HG03442 (cell line): ENCODE measurements around the gene APH1B.
"Not testable (repeated sequence)": the region's sequence is repeated elsewhere in the genome, so short reads cannot be mapped to it uniquely, and the experiment has no call there.

Experiments
- ATAC-seq: cut with Tn5 transposase; IDR thresholded peaks from one replicate; pipeline ENCODE4 v1.9.1; 2021; ENCODE audit warnings: mild to moderate bottlenecking, moderate library complexity; ENCODE audit not compliant: unreplicated experiment

Gene APH1B

GRCh38 chr15:63277038-63277892, at the start of gene APH1B:
Gene APH1B (plus strand): TSS chr15:63277605. CDS start chr15:63277624, 19 bp downstream.
- peak; percentile 69 for ATAC-seq

- no peak for ATAC-seq
These were observed 49.7 kb upstream of the APH1B start for GRCh38 chr15:63227689-63228088.

- ATAC-seq, result no peak
These were observed 46.2 kb upstream of the APH1B start for GRCh38 chr15:63231206-63231605.

- no peak for ATAC-seq
These were observed 45.7 kb upstream of the APH1B start for GRCh38 chr15:63231706-63232105.

DNA sequence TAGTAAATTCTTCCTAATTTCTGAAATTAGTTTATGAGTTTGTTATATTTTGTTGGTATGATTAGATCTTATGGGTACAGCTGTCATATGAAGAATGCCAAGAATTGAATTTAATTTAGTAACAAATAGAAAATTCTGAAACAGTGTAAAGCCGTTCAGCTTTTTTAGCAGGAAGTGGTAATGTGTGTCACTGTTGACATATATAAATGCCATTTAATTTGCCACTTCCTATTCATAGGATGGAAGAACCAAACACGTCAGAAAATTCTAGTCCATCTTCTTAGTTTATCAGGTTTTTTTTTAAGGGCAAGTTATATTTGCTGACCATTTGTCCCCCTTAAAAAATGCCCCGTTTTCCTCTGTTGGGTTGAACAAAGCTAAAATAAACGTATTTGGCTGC, 45.0 kb upstream of the APH1B start:
- no peak for ATAC-seq

DNA sequence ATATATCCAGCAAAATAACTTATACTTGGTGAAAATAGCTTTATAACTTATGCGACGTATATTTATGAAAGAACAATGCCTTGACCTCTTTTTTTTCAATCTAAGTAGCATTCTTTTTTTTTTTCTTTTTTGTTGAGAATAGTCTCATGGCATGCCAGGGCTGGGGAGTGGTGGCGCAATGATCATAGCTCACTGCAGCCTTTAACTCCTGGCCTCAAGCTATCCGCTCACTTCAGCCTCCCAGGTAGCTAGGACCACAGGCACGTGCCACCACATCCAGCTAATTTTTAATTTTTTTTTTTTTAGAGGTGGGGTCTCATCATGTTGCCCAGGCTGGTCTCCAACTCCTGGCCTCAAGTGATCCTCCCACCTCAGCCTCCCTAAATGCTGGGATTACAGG, 44.5 kb upstream of the APH1B start:
- no peak for ATAC-seq

- no peak for ATAC-seq
These were observed 43.6 kb upstream of the APH1B start for GRCh38 chr15:63233667-63234423.

DNA sequence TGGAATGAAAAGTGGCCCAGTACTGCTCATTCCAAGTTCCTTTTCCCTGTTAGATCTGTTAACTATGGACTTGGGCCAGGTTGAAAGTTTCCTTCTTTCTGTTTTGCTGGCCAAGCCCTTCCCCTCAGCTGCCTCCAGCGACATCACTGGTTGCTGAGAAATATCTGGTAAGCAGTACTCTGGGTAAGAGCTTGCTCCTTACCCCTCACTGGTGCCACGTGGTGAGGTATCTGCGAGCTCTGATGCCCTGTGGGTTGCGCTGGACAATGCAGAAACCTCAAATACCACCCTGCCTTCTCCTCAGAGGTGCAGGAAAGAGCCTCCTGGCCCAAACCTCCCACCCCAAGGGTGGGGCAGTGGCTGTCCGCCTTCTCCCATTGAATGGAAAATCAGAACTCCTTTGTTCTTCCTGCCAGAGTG, 42.9 kb upstream of the APH1B start:
- no peak for ATAC-seq

DNA sequence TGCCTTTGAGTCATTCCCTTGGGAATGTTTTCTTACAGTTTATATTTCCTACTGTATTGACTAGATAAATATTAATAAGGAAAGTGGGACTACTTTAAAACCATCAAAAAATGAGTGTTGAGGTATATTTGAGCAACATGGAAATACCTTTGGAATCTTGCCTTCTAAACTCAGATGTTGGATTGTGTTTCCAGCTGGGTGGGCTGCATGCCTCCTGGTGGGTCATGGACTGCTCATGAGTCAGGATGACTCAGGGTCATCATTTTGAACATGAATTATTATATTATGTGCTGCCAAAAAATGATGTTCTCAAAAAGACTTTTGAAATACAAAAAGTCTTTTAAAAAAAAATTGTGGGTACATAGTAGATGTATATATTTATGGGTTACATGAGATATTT, 41.1 kb upstream of the APH1B start:
- no peak for ATAC-seq

DNA sequence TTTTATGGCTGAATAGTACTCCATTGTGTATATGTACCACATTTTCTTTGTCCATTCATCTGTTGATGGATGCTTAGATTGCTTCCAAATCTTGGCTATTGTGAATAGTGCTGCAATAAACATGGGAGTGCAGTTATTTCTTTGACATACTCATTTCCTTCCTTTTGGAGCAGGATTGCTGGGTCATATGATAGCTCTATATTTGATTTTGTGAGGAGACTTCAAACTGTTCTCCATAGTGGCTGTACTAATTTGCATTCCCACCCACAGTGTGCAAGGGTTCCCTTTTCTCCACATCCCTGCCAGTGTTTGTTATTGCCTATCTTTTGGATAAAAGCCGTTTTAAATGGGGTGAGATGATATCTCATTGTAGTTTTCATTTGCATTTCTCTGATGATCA, 40.3 kb upstream of the APH1B start:
- ATAC-seq, result not testable (repeated sequence)

- ATAC-seq, result no peak
These were observed 39.2 kb upstream of the APH1B start for GRCh38 chr15:63238171-63238570.

DNA sequence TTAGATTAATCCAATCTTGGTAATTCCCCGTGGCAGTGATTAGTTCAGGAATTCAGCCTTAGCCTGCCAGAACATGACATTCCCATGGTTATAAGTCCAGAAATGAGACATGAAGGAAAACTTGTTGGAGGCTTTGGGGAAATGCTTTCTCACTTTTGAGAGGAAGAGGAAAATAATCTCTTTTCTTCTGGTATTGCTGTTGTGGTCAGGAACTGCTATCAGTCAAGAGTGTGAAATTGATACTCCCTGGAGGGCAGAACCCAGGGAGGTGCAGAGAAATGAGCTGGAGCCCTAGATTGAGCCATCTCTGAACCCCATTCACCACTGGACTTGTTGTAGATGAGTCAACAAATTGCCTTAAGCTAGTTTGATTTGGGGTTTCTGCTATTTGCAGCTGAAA, 38.6 kb upstream of the APH1B start:
- ATAC-seq, result peak; percentile 80

DNA sequence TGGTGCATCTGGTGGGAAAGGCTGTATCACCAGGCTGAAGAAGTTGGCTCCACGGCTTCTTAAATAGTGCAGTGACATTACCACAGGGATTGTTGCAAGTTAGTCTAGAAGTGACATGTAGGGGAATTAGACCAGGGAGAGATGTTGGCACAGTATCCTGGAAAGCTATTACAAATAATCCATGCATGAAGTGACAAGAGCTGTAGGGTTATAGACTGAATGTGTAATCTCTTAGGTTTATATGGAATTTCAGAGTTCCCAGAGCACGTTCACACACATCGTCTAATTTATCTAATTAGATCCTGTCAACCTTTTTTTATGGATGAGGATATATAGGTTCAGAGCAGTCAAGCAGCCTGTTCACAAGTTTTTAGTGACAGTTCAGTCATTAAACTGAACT, 37.3 kb upstream of the APH1B start:
- no peak for ATAC-seq

- no peak for ATAC-seq
These were observed 36.1 kb upstream of the APH1B start for GRCh38 chr15:63241316-63241715.

DNA sequence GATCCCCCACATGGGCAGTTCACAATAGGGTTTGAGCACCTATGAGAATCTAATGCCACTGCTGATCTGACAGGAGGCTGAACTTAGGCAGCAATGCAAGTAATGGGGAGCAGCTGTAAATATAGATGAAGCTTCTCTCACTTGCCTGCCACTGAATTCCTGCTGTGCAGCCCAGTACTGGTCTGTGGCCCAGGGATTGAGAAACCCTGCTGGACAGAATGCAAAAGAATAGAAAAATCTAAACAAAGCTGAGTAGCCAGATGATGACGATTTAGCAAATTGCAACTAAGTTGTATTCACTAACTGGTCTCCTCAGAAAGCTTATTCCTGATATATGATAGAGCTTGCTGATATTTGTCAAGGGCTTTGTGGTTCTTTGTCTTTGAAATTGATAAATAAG, 34.3 kb upstream of the APH1B start:
- ATAC-seq, result no peak

GRCh38 chr15:63243776-63244175, 33.6 kb upstream of the APH1B start:
- ATAC-seq, result no peak

DNA sequence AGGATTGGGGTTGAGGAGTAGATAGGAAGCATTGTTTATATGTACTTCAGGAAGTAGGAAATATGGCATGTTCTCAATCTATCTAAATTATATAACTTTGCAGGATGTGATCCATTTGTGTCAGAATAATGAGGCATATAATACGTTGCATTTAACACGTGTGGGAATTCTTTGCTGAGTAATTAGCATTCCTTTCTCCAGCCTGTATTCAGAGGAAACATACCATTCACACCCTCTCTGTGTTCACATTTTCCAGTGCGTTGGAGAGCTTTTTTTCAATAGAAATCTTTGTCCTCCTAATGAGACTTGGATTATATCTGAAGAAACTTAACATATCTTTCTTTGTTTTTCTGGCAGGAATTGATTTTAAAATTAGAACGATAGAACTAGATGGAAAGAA, 33.0 kb upstream of the APH1B start:
- no peak for ATAC-seq

DNA sequence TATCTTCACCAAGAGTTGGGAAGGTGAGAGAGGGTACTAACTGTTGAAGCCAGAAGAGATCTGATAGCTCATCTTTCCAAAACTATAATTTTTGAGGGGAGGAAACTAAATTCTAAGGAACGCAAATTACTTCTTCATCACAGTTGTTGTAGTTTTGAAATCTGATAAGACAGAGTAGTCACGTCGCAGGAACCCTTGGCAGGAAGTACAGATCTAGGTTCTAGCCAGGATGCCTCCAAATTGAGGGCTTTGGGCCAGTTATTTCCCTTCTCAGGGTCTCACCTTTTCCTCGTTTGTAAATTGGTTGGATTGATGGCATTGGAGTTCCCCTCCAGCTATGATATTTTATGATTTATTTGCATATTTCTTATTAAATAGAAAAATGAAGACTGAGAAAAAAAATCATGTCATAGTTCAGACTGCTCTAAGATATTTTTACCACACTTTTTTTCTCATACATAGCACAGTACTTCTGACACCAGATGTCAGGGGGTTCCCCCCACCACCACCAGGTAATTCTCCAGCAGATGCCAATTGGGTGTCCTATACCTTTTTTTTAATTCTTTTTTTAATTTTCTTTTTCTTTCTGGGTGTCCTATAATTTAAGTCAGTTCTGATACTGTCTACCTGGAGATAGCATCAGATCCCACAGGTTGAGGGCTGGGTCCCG, 32.3 kb upstream of the APH1B start:
- ATAC-seq, result no peak

DNA sequence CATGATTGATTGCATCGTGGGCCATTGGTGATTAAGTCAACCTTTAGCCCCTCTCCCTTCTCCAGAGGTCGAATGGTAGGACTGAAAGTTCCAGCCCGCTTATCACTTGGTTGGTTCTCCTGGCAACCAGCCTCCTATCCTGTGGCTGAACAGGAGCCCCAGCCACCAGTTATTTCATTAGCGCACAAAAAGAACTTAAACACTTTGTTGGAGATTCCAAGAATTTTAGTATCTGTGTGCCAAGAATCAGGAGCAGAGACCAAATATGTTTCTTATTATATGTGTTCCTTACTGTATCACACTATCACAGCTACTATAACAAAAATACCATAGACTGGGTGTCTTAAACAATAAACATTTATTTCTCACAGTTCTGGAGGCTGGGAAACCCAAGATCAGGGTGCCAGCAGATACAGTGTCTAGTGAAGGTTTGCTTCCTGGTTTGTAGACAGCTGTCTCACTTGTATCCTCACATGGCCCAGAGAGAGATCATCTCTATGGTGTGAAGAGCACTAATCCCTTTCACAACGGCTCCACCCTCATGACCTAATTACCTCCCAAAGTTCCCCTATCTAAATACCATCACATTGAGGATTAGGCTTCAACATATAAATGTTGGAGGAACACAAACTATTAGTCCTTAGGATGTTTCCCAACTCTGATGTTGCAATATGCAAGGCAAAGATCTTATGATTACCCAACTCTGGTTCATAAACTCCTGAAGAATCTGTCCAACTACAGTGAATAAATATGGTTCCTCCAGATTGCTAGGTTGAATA, 30.5 kb upstream of the APH1B start:
- ATAC-seq, result no peak

GRCh38 chr15:63250312-63250965, 27.0 kb upstream of the APH1B start:
- no peak for ATAC-seq
